HG02943 (cell line): ENCODE measurements around the gene TXNDC2.

Experiments used
- ATAC-seq: cut with Tn5 transposase; IDR thresholded peaks from one replicate; pipeline ENCODE4 v1.9.1; 2021; ENCODE audit warnings: mild to moderate bottlenecking, low read depth, moderate library complexity; ENCODE audit not compliant: unreplicated experiment

The TXNDC2 gene

GRCh38 chr18:9927392-9928063 lies 41.8 kb downstream of the TXNDC2 start:
- no peak for ATAC-seq

GRCh38 chr18:9928646-9929259 lies 43.0 kb downstream of the TXNDC2 start:
- no peak for ATAC-seq

GRCh38 chr18:9930299-9930884 lies 44.6 kb downstream of the TXNDC2 start:
- ATAC-seq = no peak

- ATAC-seq = no peak
Observed at GRCh38 chr18:9931146-9931545, 45.4 kb downstream of the TXNDC2 start.

DNA sequence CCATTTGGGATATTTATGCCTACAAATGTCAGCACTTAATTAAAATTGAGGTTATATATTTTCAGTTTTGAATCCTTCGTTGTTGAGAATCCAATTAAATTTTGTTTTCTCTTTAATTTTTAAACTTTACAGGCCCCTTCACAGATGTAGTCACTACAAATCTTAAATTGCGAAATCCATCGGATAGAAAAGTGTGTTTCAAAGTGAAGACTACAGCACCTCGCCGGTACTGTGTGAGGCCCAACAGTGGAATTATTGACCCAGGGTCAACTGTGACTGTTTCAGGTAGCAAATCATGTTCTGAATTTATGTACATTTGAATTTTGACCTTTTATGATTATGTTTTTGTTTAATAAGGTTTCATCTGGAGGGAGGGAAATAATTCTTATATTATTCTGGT lies 45.9 kb downstream of the TXNDC2 start:
- ATAC-seq = no peak

DNA sequence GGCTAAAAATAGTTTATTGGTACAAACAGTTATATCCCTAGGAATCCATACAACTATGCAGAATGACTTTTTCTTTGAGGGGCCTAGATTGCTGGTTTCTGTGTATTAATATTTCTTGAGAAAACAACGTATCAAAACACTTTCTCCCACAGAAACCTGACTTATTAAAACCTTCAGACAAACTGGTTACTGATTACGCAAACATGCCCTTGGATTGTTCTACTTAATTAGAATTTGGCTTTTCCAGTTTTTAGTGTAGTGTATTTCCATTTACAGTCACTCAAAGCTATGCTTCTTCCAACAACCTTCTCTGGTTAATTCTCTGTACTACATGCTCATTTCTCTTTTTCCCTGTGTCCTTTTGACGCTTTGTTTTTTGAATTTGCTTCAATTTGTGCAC lies 48.1 kb downstream of the TXNDC2 start:
- no peak for ATAC-seq

DNA sequence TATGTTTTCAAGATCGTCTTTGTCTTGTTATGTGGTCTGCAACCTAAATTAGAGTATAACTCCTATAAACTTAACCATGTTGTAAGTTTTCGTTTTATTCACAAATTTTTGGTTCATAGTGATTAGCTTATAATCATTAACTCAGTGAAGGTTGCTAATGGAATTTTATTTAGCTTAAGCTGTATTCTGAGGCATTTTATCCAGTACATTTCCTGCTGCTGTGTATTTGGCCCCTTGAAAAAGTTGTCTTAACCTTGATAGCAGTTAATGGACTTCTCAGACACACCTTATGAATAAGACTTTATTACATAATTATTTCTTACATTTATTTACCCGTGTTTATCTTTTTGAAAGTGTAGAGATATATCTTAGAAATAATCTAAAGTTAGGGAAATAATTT lies 48.5 kb downstream of the TXNDC2 start:
- no peak for ATAC-seq
